ENCODE results near the gene IRF2BP1. TPM values are rescaled to one million over a fixed set of nuclear protein-coding genes. Genes with fewer than 3 reads are reported as not detected.
A peak's percentile ranks its signal among the peaks of the same experiment; 100 is the strongest.

The IRF2BP1 gene
- total RNA-seq, 4 donors from 2014 or later = 22.4 to 58.7 (median 44.2) TPM

DNA sequence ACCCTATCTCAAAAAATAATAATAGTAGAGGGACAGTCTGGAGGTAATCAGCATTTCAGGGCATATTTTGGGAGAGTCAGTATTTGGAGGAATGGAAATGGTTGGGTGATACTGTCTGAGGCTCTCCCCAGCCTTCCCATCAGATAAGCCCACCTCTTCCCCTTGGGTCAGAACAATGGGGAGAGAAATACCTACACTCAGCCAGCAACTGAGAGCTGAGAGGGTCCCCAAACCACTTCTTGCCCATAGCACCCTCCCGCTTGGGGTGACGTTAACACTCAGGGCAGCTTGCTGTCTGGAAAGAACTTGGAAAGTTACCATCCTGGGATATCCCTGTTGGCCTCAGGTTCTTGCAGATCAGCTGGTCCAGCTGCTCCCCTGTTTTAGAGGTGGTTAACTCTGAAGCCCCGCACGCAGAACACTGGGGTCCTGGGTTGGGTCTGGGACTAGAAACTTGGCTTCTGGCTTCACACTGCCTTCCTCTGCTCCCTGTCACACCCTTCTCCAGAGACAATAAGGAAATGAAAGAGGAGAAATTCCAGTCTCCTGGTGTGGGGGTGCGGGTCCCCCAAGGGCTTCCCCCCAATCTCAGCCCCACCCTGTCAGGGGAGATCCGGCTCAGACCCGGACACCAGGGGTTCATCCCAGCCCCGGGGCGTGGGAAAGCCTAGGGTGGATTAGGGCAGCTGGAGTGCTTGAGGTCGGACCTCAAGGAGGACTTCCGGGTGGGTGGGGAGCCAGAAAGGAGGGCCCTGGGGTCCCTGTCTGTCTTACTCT is 19.4 kb downstream of the IRF2BP1 start:
- TF ChIP-seq POLR2A (IDR thresholded peaks at IDR 0.05; ENCODE audit: low read depth) (no peak), EP300 (IDR thresholded peaks at IDR 0.05) (no peak), POLR2AphosphoS5 (IDR thresholded peaks at IDR 0.05) (no peak)
- TF ChIP-seq, protein P1, sequence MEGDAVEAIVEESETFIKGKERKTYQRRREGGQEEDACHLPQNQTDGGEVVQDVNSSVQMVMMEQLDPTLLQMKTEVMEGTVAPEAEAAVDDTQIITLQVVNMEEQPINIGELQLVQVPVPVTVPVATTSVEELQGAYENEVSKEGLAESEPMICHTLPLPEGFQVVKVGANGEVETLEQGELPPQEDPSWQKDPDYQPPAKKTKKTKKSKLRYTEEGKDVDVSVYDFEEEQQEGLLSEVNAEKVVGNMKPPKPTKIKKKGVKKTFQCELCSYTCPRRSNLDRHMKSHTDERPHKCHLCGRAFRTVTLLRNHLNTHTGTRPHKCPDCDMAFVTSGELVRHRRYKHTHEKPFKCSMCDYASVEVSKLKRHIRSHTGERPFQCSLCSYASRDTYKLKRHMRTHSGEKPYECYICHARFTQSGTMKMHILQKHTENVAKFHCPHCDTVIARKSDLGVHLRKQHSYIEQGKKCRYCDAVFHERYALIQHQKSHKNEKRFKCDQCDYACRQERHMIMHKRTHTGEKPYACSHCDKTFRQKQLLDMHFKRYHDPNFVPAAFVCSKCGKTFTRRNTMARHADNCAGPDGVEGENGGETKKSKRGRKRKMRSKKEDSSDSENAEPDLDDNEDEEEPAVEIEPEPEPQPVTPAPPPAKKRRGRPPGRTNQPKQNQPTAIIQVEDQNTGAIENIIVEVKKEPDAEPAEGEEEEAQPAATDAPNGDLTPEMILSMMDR (IDR thresholded peaks at IDR 0.05) = no peak
- peaks cover 10 to 31% (median 16%) of the 10 kb centered on the region in 4 donors for H3K27me3 ChIP-seq
- no peak overlapping the region for H3K4me3 ChIP-seq
- intact Hi-C loops (cut with DNase I) = loop anchor here (10.0 kb wide), 1 partner anchor 148 kb away; no protein-coding TSS in a partner anchor
- no peaks in the 10 kb centered on the region for H3K36me3 ChIP-seq
- WGBS = 72% methylated on average over 8 of the region's 11 CpGs
- no peak overlapping the region for H3K27ac ChIP-seq (replicated peaks in 1 of 4)
- no peak for DNase-seq (ENCODE audit: extremely low spot score)
- no peaks in the 10 kb centered on the region for H3K9me3 ChIP-seq
- peaks cover 19 to 25% (median 23%) of the 10 kb centered on the region in 4 donors for H3K4me1 ChIP-seq

DNA sequence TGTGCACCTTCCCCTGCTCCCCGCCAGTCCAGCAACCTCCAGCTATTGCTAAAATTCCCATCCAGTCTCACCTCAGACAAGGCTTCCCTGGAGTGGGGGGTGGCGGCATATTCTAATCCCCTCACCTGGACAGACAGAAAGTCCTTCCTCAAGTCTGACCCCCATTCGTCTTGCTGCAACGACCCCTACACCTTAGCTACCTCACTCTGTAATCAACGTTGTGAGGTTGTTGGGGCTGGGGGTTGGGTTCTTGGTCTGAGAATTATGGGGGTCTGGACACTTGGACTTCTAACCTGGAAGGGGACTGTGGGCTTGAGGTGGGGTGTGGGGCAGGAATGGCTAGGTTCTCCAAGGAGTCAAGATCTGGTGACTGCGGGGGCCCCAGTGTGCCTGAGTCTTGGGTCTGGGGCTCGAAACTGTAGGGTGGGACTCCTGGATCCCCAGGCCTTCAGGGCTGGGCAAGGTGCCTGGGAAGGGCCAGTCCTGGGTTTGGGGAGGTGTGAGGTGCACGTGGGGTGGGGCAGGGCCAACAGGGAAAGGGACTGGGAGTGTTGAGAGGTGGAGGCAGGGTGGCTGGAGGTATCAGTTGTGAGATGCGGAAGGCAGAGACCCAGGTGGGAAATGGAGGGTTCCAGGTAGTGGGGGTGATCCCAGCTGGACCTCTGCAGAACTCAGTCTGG is 20.5 kb downstream of the IRF2BP1 start:
- intact Hi-C loops (cut with DNase I) = loop anchor here (10.0 kb wide), 1 partner anchor 149 kb away; no protein-coding TSS in a partner anchor
- Histone ChIP-seq H3K27ac (replicated peaks in 1 of 4) (no peak overlapping the region), H3K9me3 (no peaks in the 10 kb centered on the region), H3K4me3 (no peak overlapping the region), H3K36me3 (peaks cover 0 to 6% (median 0%) of the 10 kb centered on the region in 4 donors), H3K27me3 (peaks cover 10 to 31% (median 16%) of the 10 kb centered on the region in 4 donors), H3K4me1 (peaks cover 24 to 35% (median 33%) of the 10 kb centered on the region in 4 donors)
- TF ChIP-seq, protein P1 (IDR thresholded peaks at IDR 0.05) = no peak
- no peak for TF ChIP-seq POLR2A (IDR thresholded peaks at IDR 0.05; ENCODE audit: low read depth)
- TF ChIP-seq POLR2AphosphoS5 (IDR thresholded peaks at IDR 0.05) = no peak
- TF ChIP-seq EP300 (IDR thresholded peaks at IDR 0.05) = no peak
- no peak for DNase-seq (ENCODE audit: extremely low spot score)
- 67% methylated on average over 7 of the region's 9 CpGs for WGBS

DNA sequence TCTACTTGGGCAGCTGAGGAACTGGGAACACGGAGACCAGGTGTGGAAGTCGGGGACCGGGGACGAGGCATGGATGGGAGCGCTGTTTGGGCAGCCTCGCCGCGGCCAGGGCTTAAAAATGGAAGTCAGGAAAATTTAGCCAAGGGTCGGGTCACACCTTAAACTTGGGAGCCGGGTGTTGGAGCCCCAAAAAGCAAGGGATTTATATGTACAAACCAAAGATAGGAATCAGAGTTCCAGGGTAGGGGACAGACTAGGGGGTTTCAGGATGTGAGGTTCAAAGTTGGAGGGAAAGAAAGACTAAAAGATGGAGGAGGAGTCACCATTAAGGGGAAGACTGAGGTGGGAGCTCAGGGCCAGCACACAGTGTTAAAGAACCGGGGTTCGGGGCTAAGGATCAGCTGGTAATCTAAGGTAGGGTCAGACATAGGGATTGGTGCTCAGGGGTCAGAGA is 21.3 kb downstream of the IRF2BP1 start:
- Histone ChIP-seq H3K27me3 (peaks cover 10 to 31% (median 16%) of the 10 kb centered on the region in 4 donors), H3K36me3 (peaks cover 2 to 12% (median 4%) of the 10 kb centered on the region in 4 donors), H3K9me3 (no peaks in the 10 kb centered on the region), H3K27ac (replicated peaks in 1 of 4) (peak overlapping the region in 1 of 4 donors; percentile 16), H3K4me1 (peaks cover 24 to 36% (median 33%) of the 10 kb centered on the region in 4 donors), H3K4me3 (peak overlapping the region in 3 of 4 donors; percentile 94 to 99 (median 97))
- 36% methylated on average over 12 of the region's 12 CpGs for WGBS
- intact Hi-C loops (cut with DNase I) = loop anchor here (10.0 kb wide), 1 partner anchor 150 kb away; no protein-coding TSS in a partner anchor
- no peak for DNase-seq (ENCODE audit: extremely low spot score)
- TF ChIP-seq EP300 (IDR thresholded peaks at IDR 0.05) (no peak), POLR2A (IDR thresholded peaks at IDR 0.05; ENCODE audit: low read depth) (no peak), POLR2AphosphoS5 (IDR thresholded peaks at IDR 0.05) (no peak)
- TF ChIP-seq, protein P1 (IDR thresholded peaks at IDR 0.05) = no peak

DNA sequence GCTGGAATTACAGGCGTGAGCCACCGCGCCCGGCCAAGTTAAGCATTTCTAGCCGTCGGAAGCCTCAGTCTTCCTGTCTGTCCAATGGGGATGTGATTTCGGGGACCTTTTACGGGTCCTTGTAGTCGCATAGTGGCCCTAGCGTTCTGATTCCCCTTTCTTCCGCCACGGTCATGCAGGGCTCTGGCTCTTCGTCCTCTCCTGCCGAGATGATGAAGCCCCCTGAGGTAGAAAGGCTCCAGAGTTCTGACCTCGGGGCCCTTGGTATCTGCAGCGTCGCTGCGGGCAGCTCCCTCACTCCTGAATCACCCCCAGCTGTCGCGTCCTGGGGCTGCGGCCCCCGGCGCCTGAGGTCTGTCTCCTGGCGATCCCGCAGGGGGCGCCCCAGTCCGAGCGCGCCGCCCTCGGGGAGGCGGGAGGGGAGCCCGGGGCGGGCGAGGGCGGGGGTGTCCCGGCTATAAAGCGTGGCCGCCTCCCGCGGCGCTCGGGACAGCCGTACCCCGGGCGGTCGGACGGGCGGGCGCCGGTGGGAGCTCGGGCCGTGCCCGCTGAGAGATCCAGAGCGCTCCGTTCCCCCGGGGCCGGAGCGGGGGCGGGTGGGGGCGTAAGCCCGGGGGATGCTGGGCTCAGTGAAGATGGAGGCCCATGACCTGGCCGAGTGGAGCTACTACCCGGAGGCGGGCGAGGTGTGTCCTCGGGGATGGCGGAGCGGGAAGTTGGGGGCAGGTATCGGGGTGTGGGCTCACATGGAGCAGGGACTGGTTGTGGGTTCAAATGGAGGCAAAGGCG is 21.9 kb downstream of the IRF2BP1 start, which contains the start of gene FOXA3:
Gene FOXA3, plus strand, starts transcription at position 487 of the 789 bp plus-strand sequence. Its CDS starts 131 bp downstream, at position 618.
- H3K36me3 ChIP-seq = peaks cover 5 to 18% (median 10%) of the 10 kb centered on the region in 4 donors
- DNase-seq (ENCODE audit: extremely low spot score) = no peak
- H3K27ac ChIP-seq (replicated peaks in 1 of 4) = peak within 1 kb of the TSS in 3 of 4 donors; percentile 16 to 97 (median 94)
- 5% methylated on average over 10 of the region's 71 CpGs for WGBS
- H3K4me3 ChIP-seq = peak within 1 kb of the TSS; percentile 94 to 100 (median 98)
- H3K9me3 ChIP-seq = no peaks in the 10 kb centered on the region
- peaks cover 10 to 31% (median 16%) of the 10 kb centered on the region in 4 donors for H3K27me3 ChIP-seq
- no peak for TF ChIP-seq POLR2AphosphoS5 (IDR thresholded peaks at IDR 0.05)
- TF ChIP-seq, protein P1 (IDR thresholded peaks at IDR 0.05) = peak; percentile 52 to 64 (median 58)
- H3K4me1 ChIP-seq = peaks cover 24 to 36% (median 33%) of the 10 kb centered on the region in 4 donors
- intact Hi-C loops (cut with DNase I) = loop anchor here (2.0 to 10.0 kb wide), 2 partner anchors 23 to 151 kb away; partner anchors contain the start of gene IRF2BP1

Measured in esophagus muscularis mucosa (tissue), 4 donors.